GM18909 (cell line): ENCODE data around the gene PPIL3.
"Not testable (repeated sequence)": the region's sequence is repeated elsewhere in the genome, so short reads cannot be mapped to it uniquely, and the experiment has no call there.

Experiments used
- ATAC-seq: cut with Tn5 transposase; IDR thresholded peaks from one replicate; pipeline ENCODE4 v1.9.1; 2021; ENCODE audit warnings: mild to moderate bottlenecking; ENCODE audit not compliant: unreplicated experiment, poor library complexity

Gene PPIL3

DNA sequence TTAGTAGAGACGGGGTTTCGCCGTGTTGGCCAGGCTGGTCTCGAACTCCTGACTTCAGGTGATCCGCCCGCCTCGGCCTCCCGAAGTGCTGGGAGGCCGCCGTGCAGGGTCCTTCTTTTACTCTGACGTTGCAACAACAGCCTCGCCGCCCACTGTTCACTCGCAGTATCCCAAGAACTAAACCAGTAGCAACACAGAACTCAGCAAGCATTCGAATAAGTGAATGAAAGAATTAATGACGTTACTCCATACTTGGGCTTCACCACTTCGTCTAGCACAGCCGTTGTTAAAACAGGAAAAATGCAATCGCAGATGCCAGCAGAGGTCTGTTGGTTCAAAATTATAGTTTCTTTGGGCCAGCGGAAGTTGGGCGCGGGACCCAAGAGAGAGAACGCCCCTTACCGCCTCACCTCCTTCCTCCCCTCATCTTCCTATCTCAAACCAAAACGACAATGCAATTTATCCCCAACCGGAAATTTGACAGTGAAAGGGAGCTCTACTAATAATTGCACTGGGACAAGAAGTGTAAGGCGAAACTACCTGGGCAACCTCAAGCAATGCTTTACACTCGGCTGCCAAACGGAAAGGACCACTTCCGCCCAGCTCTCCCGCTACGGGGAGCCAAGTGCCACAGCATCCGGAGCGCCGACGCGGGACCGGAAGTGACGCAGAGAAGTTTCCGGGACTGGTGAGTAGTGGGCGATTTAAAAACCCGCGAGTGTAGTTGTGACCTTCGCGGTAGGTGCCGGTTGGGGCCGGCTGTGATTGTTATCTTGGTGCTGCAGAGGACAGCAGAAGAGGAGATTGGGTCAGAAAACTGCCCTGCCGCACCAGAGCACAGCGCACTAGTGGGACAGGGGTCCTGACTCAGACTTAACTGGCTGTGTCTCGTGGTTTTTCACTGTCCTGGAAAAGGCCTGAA lies at the start of gene PPIL3, which contains the start of gene NIF3L1:
Gene PPIL3 (minus strand): TSS at position 374 of the 922 bp plus-strand sequence. CDS start 1,462 bp downstream, outside the sequence.
Gene NIF3L1 (plus strand): TSS at position 668 of the 922 bp plus-strand sequence. CDS start 2,573 bp downstream, outside the sequence.
- peak; percentile 92 for ATAC-seq

DNA sequence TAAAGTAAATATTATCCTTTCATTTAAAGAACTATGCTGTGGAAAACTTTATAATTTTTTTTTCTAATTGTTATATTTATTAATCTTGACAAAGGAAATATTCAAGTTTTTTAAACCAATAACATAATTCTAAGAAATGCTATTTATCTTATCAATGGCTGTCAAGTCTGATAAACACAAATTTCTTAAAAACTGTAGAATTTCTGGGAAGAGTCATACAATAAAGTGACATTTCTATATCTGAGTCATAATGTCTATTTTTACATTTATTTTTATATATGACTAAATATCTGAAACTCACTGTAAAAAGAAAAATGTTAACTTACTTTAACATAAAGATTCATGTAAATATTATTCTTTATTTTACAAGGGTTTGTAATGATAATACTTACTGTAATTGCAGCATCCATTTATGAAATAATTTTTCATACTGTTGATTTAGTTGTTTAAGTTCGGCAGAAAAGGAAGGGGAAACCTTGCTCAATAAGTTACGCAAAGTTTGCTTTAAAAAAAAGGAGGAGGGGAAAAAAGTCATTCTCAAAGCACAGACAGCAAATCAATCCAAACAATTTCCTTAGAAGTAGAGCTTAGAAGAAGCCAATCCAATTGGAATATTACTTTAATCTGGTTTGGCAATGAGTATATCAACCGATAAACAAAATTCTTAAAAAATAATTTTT lies 42.2 kb upstream of the PPIL3 start:
- ATAC-seq = no peak

DNA sequence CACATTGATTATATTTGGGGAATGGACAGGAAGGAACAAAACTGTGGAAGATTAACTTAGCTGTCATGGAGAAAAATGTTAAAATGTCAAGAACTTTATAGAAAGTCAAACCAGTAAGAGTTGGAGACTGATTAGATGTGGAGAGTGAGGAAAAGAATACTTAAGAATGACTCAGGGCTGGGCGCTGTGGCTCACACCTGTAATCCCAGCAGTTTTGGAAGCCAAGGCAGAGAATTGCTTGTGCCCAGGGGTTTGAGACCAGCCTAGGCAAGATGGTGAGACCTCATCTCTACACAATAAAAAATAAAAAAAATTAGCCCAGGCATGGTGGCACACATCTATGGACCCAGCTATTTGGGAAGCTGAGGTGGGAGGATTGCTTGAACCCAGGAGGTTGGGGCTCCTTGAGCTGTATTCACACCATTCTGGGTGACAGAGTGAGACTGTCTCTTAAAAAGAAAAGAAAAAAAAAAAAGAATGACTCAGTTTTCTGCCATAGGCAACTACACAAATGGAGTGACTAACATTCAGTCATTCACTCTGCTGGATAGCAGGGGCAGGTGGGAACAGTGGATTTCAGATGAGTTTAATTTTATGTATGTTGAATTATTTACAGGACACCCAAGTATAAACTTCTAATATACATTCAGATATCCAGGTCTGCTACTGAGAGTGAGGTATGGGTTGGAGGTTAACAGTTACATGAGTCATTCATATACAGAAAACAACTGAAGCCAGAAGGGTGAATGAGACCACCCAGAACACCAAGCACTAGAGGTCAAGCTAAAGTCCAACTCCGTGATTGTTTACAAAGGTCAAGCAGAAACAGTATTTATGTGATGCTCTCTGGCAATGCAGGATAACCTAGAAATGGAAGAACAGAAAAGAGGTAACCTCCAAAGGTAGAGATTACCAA lies 40.7 kb upstream of the PPIL3 start:
- no peak for ATAC-seq

DNA sequence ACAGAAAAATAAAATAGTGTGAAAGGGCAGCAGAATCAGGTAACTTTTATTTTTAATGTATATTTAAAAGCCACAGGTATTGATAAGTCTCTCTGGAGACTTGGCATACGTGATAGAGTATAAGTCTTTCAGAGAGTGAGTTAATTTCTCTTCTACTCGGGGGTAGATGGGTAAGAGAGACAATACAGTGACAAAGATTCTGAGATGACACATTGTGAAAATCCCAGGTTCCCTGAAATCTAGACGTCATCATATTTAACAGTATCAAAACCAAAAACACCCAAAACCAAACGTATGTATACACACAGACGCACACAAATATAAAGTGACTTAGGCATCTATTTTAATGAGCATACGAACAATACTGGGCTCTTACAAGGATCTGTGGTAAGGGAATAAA lies 33.6 kb upstream of the PPIL3 start:
- ATAC-seq = no peak

DNA sequence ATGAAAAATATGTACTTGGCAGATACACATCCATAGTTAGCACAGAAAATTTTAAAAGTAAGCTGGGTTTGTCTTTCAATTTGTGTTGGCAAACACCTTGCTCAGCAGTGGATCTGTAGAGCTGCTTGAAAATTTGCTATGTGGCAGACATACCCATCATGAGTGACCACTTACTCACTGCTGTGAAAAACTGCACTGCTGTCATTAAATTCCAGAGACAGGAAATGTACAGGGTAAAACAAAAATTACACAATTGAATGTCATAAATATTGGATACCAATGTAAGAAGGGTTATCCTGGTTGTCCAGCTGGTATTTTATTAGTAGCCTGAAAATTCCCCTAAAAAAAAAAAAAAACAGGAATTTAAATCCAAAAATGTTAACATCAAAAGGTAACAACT lies 24.8 kb upstream of the PPIL3 start:
- no peak for ATAC-seq

DNA sequence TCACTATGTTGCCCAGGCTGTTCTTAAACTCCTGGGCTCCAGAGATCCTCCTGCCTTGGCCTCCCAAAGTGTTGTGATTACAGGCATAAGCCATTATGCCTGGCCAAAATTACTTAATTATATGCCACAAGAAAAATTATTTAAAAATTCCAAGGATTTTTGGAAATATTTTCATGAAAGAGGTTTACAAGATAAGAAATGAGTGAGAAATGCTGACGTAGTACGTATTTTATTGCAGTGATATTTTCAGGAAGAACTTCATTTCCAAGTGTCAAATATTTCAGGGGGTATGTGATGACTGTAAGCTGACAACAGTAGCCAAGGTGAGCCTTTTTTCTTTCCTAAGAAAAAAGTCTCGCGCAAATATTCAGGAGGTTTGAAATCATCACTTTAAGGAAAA lies 21.1 kb upstream of the PPIL3 start:
- ATAC-seq = no peak

DNA sequence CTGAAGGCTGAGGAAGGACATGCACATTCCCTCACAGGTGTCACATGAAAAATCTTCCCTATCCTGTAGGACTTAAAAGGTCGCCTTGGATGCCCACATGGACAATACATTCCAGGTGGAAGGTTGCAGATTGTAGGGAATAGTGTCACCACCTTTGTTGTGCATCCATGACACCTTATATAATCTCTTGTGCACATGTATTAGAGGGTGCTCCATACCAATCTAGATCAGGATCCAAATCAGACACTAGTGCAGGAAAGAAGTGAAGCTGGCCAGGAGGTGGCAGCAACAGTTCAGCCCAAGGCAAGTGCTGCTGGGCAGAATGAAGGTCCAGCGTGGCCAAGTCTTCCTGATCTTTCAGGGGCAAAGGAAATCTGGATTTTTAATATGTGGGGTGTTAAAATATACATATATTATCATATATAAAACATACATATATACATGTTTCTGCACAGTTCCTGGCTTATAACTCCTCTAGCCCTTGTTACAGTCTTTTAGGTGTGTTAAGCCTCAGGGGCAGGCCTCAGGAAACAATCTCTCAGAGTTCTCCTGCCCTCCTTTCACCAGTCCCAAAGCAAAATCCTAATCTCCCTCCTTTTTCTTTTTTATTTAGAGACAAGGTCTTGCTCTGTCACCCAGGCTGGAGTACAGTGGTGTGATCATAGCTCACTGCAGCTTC lies 16.9 kb upstream of the PPIL3 start:
- ATAC-seq = no peak

DNA sequence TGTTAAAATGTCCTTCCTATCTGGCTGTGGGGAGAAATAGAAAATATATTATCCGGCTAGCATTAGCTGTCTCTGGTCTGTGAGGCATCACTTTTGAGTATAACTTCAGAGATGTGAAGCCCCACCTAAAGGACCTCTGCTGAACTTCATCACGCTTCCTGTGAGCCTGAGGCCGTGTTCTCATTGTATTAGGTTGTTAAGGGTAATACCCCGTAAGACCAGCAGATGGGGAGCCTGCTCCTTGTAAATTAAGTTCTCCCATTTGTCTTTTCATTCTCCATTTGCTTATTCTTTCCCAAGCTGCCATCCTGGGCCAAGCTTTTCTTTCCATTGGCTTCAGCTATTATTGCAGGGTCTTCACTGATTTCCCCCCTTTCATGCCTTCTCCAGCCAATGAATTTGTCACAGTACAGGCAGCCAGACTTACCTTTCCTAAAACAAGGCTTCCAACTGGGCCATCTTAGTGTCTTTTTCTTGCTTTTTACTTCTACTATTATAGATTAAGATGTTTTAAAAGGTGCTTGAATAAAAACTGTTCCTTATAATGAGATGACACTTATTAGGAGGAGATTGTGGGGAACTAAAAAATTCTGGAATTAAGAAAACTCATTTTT lies 12.7 kb upstream of the PPIL3 start:
- peak; percentile 98 for ATAC-seq

DNA sequence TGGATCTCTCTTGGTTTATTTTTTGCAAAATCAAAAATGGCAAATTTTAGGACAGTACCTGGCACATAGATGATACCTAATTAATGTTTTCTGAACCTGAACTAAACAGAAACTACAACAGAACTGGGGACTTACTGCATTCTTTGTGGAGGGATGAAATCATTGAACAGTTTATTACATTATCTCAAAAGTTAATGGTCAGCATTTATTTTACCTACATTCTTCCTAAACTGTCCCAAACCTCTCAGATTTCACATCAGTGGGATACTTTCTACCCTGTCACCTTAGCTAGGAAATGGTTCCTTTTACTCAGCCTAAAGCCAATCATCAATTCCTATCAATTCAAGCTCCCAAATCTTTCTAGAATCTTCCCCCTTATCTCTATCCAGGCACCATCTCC lies 10.6 kb upstream of the PPIL3 start:
- no peak for ATAC-seq

DNA sequence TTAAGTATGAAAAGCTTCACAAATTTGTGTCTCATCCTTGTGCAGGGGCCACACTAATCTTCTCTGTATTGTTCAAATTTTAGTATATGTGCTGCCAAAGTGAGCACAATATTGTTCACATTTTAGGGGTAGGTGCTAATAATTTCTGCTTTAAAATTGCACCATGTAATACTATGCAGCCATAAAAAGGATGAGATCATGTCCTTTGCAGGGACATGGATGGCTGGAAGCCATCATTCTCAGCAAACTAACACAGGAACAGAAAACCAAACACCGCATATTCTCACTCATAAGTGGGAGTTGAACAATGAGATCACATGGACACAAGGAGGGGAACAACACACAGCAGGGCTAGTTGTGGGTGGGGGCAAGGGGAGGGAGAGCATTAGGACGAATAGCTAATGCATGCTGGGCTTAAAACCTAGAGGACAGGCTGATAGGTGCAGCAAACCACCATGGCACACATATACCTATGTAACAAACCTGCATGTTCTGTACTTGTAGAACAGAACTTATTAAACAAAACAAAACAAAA lies 7.1 kb downstream of the PPIL3 start:
- ATAC-seq = not testable (repeated sequence)

DNA sequence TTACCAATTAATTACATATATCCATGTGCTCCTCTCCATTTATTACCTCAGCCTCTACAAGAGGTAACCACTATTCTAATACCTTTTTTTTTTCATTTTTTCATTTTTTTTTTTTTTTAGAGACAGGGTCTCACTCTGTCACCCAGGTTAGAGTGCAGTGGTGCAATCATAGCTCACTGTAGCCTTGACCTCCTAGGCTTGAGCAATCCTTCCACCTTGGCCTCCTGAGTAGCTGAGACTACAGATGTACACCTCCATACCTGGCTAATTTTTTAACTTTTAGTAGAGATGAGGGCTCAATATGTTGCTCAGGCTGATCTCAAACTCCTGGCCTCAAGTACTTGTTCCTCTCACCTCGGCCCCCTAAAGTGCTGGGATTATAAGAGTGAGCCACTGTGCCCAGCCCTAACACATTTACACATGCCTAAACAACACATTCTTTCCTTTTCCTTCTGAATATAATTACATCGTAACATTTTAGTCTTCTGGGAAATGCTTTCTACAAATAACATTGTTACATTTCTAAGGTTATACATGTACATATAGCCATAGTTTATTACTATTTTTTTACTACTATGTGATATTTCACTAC lies 10.5 kb downstream of the PPIL3 start:
- ATAC-seq = no peak

DNA sequence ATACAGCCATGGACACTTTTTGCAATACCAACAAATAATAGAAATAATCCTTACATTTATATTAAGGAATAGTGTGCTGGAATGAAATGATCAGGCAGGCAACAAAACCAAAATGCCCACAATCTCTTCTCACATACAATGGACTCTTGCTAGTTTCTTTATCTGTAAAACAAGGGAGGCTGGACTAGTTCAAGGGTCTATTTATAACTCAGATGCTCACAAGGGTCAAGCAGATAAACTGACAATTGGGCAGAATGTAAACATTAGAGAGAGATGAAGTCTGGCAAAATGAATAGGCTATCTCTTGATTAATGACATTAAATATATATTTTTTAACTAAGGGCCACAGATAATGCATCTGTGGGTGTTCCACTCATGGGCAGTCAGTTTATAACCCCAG lies 11.4 kb downstream of the PPIL3 start:
- ATAC-seq = no peak

DNA sequence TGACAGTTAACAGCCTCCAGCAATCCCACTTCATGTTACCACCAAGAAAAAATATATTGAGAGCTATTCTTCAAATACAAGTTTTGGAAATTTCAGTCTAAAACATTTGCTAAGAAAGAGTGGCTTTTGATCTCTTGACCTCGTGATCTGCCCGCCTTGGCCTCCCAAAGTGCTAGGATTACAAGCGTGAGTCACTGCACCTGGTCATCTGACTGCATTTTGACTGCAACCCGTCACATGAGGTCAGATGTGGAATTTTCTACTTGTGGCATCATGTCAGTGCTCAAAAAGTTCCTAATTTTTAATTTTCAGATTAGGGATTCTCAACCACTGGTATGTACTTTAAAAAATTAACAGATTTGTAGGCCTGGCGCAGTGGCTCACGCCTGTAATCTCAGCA lies 15.3 kb downstream of the PPIL3 start:
- no peak for ATAC-seq

DNA sequence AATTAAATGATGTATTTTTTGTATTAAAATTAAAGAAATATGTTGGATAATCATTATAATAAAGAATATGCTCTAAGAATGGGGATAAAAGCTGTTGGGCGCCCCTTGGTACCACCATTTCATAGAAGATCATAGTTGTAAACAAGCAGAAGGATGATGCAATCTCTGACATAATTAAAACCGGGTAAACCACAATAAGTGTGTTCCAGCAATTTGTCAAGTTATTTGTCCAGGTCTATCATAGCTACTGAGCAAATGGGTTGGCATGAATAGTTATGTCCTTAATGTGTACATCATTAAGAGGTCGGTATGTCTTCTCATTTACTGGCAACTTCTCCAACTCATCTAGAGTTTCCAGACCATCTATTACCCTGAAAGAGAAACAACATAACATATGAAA lies 17.7 kb downstream of the PPIL3 start:
- ATAC-seq = no peak

DNA sequence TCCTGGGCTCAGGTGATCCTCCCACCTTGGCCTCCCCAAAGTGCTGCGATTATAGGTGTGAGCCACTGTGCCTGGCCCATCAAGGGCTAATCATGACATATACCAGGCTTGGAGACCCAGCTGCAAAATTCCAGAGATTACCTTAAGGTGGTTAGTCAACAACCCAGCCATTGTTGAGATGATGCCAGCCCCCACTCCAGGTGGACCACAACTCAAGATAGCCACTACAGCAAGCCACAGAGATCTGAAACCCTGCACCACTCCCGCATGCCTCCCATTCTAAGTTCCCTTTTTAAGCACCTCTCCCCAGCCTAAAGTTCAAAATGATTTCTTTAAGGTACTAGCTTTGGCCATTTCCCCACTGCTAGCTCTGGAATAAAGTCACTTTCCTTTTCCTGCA lies 19.9 kb downstream of the PPIL3 start:
- no peak for ATAC-seq

DNA sequence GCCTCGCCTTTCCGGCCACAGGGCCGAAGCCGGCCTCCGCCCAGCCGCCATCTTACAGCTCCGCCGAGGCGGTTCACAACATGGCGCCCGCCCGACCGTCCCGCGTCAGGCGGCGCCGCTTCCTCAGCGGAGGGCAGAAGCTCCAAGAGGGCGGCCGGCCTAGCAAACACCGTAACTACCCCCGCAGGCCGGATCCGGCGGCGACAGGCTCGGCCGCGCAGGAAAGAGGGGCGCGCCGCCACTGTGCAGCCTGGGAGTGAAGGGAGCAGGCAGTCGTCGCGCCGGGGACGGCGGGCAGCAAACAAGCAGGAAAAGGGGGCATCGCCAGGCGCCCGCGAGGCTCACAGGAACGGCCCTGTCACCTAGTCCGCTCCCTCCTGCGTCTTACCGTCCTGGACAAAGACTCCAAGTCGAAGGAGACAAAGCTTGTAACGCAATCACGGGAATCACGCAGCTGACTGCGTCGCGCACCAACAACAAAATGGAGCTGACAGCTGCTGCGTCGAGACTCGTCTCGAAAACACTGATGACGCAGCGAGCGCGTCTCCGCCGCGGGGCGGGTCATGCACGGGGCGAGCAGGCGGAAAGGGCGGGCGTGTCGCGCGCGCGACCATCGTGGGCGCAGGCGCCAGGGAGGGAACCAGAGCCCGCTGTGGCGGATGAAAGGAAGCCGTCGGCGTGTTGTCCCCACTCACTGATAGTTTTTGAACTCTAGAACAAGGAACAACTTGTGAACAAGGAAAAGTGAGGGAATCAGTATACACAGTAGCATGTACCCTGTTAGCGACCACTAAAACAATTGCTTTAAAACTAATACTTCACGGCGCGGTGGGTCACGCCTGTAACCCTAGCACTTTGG lies 24.5 kb downstream of the PPIL3 start, which contains the start of gene CLK1:
Gene CLK1 (minus strand): TSS at position 483 of the 859 bp plus-strand sequence. CDS start 2,796 bp downstream, outside the sequence.
- peak; percentile 88 for ATAC-seq

DNA sequence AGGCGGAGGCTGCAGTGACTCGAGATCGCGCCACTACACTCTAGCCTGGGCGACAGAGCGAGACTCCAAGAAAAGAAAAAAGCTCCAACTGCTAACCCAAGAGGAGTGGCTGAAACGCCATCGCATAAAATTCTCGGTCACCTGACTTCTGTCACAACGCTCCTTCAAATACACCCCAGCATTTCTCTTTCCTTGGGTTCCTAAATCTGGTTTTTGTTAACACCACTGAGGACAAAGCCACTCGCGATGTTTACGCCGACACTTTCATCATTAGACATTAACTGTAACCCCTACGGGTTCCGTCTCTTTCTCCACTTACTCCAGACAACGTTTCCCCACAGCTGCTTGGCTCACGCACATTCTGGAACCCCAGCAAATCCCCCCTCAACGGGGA lies 25.1 kb downstream of the PPIL3 start:
- ATAC-seq = peak; percentile 13

DNA sequence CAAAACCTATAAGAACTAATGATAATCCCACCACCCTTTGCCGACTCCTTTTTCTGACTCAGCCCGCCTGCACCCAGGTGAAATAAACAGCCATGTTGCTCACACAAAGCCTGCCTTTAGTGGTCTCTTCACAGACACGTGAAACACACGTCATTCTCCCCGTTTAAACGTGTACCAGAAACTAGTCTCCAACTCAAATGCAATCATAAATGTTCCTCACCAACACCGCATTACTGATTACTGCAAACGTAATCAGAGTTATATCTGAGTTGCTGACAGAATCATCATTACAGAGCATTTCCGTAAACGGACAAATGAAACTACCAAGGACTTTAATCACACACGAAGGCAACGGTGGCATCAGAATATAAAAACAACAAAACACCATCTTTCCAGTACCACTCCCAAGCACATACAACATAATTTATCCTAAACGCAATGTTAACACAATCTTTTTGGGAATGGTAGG lies 26.3 kb downstream of the PPIL3 start:
- no peak for ATAC-seq
